ENCODE results near the gene SAT2. TPM values are rescaled to one million over a fixed set of nuclear protein-coding genes. Genes with fewer than 3 reads are reported as not detected.

The SAT2 gene
- total RNA-seq, 1 donor from 2014 or later = 89.1 TPM

DNA sequence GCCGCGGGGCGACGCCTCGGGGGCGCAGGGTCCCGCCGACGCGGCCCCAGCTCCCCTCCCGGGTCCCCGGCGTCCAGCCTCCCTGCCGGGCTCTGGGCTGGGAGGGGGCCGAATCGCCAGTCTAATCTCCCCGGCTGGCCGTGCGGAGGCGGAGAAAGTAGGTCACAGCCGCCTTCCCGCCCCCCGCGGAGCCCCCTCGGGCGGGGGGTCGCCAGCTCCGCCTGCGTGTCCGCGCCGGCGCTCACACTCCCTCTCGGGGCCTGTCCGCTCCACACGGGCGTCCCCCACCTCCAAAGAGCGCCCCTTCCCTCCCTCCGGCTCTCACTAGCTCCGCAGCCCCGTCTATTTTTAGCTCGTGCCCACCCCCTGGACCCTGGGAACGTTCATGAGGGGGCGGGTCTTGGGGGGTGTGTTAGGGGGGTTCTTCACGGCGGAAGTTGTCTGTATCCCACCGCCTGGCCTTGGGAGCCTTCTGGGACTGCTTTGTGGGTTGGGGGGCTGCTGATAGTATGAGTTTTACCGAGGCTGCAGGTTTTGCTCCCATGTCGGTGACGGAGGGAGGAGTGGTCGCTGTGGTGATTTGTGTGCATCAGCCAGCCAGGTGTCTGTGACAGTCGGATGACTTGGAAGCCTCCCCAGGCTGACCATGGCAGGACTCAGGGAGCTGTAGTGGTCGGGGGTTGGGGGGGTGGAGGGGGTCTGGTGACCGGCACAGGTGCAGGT lies 24.2 kb upstream of the SAT2 start:
- Mint-ChIP-seq H3K27me3 (ENCODE audit: low read depth) (peaks cover 9% of the 10 kb centered on the region), H3K36me3 (ENCODE audit: low read depth) (peaks cover 8% of the 10 kb centered on the region), H3K4me3 (peak overlapping the region; percentile 84), H3K4me1 (peaks cover 43% of the 10 kb centered on the region), H3K27ac (ENCODE audit: unreplicated experiment) (no peak overlapping the region), H3K9me3 (no peaks in the 10 kb centered on the region)
- no peak for DNase-seq (ENCODE audit: low read depth, low spot score)
- TF ChIP-seq, protein P1, sequence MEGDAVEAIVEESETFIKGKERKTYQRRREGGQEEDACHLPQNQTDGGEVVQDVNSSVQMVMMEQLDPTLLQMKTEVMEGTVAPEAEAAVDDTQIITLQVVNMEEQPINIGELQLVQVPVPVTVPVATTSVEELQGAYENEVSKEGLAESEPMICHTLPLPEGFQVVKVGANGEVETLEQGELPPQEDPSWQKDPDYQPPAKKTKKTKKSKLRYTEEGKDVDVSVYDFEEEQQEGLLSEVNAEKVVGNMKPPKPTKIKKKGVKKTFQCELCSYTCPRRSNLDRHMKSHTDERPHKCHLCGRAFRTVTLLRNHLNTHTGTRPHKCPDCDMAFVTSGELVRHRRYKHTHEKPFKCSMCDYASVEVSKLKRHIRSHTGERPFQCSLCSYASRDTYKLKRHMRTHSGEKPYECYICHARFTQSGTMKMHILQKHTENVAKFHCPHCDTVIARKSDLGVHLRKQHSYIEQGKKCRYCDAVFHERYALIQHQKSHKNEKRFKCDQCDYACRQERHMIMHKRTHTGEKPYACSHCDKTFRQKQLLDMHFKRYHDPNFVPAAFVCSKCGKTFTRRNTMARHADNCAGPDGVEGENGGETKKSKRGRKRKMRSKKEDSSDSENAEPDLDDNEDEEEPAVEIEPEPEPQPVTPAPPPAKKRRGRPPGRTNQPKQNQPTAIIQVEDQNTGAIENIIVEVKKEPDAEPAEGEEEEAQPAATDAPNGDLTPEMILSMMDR (conservative IDR thresholded peaks at IDR 0.05) = no peak

DNA sequence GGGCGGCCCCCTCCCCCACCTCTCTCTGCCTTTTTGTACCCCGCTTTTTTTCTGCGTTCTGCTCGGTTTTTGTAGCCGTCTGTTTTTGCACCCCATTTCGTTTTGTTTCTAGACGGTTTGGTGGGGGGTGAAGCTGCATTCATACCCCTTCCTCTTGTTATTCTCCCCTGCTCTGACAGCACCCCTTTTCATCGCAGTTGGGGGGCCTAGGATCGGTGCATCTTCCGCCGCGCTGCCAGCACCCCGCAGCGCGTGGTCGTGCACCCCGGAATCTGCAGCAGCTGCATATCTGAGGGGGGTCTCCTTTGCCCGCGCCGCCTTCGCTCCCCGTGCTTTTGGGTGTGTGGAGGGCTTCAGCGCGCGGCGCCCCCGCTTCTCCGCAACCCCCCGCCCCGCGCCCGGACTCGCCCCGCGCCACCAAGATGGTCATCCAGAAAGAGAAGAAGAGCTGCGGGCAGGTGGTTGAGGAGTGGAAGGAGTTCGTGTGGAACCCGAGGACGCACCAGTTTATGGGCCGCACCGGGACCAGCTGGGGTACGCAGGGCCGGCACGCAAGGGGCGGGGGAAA lies 23.6 kb upstream of the SAT2 start:
- Mint-ChIP-seq H3K36me3 (ENCODE audit: low read depth) (peaks cover 6% of the 10 kb centered on the region), H3K4me1 (peaks cover 37% of the 10 kb centered on the region), H3K27me3 (ENCODE audit: low read depth) (peaks cover 9% of the 10 kb centered on the region), H3K9me3 (no peaks in the 10 kb centered on the region), H3K27ac (ENCODE audit: unreplicated experiment) (no peak overlapping the region), H3K4me3 (peak overlapping the region; percentile 89)
- DNase-seq (ENCODE audit: low read depth, low spot score) = no peak
- TF ChIP-seq, protein P1 (conservative IDR thresholded peaks at IDR 0.05) = no peak

DNA sequence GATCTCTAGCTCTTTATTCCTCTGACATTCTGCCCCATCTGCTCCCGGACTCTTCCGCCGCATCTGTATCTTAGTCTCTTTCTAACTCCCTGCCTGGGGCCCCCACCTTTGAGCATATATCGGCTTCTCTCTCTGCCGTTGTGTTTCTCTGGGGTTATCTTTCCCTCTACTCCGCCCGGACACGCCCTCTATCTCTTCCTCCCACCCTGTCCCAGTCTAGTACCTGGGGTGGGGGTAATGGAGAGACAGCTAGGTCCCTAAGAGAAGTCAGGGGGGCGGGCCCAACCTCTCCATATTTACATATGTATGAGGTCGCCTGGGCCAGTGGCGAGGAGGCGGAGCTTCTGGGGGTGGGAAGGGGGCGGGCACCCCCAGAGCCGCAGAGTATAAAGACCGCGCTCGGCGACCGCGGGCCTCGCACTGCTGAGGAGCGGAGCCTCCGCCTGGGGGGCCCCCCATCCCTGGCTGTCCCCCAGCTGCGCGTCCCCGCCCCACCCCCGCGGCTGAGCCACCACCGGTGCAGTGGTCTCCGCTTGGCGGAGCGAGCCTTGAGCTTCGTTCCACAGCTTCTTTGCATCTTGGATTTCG lies 23.0 kb upstream of the SAT2 start, which contains the start of gene ATP1B2:
ATP1B2 (plus strand) TSS at position 418 of the 588 bp plus-strand sequence. CDS start 593 bp downstream, outside the sequence.
- Mint-ChIP-seq H3K9me3 (no peaks in the 10 kb centered on the region), H3K27me3 (ENCODE audit: low read depth) (peaks cover 9% of the 10 kb centered on the region), H3K36me3 (ENCODE audit: low read depth) (peaks cover 5% of the 10 kb centered on the region), H3K4me3 (peak within 1 kb of the TSS; percentile 89), H3K4me1 (peaks cover 31% of the 10 kb centered on the region), H3K27ac (ENCODE audit: unreplicated experiment) (no peak within 1 kb of the TSS)
- DNase-seq (ENCODE audit: low read depth, low spot score) = peak; percentile 73
- TF ChIP-seq, protein P1 (conservative IDR thresholded peaks at IDR 0.05) = no peak

DNA sequence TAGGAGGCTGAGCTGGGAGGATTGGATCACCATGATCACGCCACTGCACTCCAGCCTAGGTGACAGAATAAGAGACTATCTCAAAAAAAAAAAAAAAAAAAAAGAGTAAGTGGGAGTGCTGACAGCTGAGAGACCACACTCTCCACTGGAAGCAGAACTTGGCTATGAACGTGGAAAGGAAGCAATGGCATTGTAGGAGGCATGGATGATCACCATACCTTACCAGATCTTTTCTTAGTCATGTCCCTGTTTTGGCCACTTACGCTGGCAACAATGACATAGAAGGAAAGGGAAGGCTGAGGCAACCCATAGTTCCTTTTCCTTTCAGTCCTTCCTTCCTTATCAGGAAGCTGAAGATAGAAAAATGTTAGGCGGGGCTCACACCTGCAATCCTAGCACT lies 19.4 kb upstream of the SAT2 start:
- DNase-seq (ENCODE audit: low read depth, low spot score) = no peak
- H3K4me3 Mint-ChIP-seq = no peak overlapping the region
- H3K27me3 Mint-ChIP-seq (ENCODE audit: low read depth) = peaks cover 8% of the 10 kb centered on the region
- H3K27ac Mint-ChIP-seq (ENCODE audit: unreplicated experiment) = no peak overlapping the region
- TF ChIP-seq, protein P1 (conservative IDR thresholded peaks at IDR 0.05) = no peak
- H3K9me3 Mint-ChIP-seq = no peaks in the 10 kb centered on the region
- H3K4me1 Mint-ChIP-seq = peaks cover 16% of the 10 kb centered on the region
- no peaks in the 10 kb centered on the region for H3K36me3 Mint-ChIP-seq (ENCODE audit: low read depth)

DNA sequence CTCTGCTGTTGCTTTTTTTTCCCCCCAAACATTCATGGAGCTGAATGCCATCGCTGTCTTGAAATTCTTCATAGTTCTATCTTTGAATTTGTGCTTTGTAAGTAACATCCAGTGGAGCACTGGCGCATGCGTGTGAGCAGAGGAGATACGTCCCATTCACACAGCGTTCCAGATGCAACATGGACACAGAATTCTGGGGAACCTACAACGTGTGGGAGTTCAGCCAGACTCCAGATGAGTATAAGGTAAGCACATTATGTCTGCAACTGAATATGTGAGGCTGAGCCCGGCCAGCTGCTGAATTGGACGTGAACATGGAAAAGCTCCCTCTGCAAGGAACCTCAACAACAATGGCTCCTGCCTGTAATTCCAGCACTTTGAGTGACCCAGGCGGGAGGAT lies 18.8 kb upstream of the SAT2 start:
- TF ChIP-seq, protein P1 (conservative IDR thresholded peaks at IDR 0.05) = no peak
- no peak for DNase-seq (ENCODE audit: low read depth, low spot score)
- Mint-ChIP-seq H3K9me3 (no peaks in the 10 kb centered on the region), H3K4me3 (peak overlapping the region; percentile 36), H3K27ac (ENCODE audit: unreplicated experiment) (no peak overlapping the region), H3K36me3 (ENCODE audit: low read depth) (no peaks in the 10 kb centered on the region), H3K4me1 (peaks cover 14% of the 10 kb centered on the region), H3K27me3 (ENCODE audit: low read depth) (peaks cover 6% of the 10 kb centered on the region)

All from neural crest cell (in vitro differentiated cells).